Fibroblast of skin of right biceps (primary cell): ENCODE measurements around the gene NECAB3.
A peak's percentile ranks its signal among the peaks of the same experiment; 100 is the strongest.
"Not testable (repeated sequence)": the region's sequence is repeated elsewhere in the genome, so short reads cannot be mapped to it uniquely, and the experiment has no call there.

ENCODE experiments used
- DNase-seq: peaks from one replicate; pipeline ENCODE4 v3.0.0-alpha.2; 2013

NECAB3 gene

DNA sequence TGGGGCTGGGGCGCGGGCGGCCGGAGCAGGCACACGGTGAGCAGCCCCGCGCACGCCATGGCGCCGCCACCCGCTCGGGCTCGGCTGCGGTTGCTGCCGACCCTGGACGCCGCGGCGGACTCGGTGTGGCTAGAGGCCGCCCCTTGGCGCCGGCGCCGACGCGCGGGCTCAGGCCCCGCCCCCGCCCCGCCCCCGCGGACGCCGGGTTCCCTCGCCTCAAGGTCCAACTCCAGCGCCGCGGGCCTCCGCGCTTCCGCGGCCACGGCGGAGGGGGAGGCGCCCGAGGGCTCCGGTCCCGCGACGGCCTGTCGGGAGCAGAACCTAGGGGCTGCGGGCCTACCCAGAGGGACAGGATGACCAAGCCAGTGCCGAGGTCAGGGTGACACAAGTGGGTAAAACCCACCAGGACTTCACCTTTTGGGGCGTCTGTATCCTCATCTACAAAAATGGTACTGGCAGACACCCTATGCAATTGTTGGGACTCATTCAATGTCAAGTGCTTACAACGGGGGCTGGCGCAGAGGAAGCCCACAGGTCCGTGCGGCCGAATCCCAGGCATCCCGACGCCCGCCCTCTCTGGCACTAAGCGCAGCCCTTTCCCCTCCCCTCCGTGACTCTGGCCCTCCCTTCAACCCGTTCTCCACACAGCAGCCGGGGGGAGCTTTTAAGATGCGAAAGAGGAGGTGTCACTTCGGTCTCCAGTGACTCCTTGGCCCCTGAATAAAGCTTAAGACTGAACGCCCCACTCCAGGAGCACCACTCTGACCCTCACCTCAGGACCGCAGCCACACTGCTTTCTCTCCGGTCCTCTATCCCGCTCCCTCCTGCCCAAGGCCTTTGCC is at the start of gene NECAB3:
TSS of gene NECAB3 (minus strand) at position 135 of the 842 bp plus-strand sequence. CDS start at position 59, 76 bp downstream.
- peak; percentile 77 for DNase-seq

DNA sequence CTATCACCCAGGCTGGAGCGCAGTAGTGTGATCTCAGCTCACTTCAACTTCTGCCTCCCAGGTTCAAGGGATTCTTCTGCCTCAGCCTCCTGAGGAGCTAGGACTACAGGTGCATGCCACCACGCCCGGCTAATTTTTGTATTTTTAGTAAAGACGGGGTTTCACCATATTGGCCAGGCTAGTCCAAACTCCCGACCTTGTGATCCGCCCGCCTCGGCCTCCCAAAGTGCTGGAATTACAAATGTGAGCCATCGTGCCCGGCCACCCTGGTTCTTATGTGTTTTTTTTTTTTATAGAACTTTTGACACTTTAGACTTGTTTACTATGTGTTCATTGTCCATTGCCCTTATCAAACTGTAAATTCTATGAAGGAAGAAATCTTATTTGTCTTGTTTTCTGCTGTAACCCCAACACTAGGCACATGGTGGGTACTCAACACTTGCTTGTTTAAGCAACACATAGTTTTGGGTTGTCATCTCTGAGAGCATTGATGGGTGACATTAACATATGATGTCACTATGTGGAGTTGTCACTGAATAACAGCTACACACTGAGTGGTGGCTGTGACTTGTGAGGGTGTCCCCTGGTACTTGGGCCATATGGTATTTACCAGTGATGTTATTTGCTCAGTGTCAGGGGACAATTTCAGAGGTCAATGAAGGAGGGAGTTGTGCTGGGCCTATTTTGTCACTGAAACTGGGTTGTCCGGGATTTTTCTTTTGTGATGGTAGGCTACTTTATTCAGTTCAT is 47.3 kb upstream of the NECAB3 start:
- DNase-seq, result no peak

DNA sequence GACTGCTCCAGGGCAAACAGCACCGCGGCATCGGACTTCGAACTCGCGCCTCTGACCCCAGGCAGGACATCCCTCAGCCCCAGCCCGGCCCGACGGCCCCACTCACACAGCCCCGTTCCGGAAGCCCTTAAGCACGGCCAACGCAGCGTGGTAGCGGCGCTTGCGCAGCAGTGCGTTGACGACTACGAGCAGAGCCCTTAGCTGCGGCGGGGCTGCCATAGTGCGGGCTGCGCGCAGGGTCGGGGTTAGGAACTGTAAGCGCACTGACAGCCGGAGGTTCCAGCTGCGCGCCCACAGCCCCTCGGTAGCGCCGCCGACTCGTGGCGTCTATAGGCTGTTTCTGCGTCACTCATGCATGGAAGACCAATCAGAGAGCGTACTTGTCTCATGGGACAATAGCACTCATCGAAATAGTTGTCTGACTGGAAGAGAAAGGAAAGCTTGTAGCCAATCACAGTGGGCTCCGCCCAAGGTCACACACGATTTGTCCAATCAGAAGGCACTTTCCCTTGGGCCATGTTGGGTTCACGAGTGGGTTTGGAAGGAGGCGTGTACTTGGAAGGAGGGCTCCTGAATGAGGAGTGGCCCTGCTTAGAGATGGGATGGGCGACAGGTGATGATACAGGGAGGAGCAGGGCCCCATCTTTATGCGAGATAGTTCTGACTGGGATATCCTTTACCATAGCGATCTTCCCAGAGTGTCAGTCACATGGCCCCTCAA is 45.9 kb upstream of the NECAB3 start, which contains the start of gene PXMP4:
TSS of gene PXMP4 (minus strand) at position 322 of the 721 bp plus-strand sequence. CDS start at position 219, 103 bp downstream.
- DNase-seq, result peak; percentile 99

DNA sequence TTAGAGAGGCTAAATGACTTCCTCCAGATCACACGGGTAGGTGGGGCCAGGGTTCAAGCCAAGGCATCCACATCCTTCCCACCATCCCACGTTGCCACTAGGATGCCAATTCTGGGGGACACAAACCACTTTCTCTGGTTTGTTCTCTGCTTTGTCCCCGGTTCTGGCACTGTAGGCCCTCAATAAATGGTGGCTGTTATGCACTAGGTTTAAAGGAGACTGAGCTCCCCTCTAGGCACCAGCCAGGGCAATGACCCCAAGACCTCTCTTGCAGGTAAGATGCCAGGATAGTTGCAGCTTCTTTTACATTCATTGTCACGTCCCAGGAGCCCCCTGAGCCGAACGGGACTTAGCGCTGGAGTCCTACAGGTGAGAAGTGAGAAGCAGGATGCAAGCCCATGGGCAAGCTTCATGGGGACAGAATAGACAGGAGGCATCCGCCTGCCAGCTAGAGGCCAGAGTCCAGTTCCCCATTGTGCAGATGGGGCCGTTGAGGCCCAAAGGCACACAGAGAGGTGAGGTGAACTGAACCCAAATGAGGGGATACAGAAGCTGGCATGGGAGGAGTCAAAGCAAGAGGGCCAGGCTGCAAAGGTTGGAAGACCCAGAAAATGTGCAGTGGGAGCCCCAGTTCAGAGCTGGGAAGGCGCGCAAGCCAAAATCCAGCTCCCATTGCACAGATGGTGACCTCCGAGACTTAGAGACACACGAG is 45.2 kb upstream of the NECAB3 start:
- DNase-seq, result peak; percentile 15

- DNase-seq, result no peak
These were observed 42.3 kb upstream of the NECAB3 start for GRCh38 chr20:33716498-33716897.

DNA sequence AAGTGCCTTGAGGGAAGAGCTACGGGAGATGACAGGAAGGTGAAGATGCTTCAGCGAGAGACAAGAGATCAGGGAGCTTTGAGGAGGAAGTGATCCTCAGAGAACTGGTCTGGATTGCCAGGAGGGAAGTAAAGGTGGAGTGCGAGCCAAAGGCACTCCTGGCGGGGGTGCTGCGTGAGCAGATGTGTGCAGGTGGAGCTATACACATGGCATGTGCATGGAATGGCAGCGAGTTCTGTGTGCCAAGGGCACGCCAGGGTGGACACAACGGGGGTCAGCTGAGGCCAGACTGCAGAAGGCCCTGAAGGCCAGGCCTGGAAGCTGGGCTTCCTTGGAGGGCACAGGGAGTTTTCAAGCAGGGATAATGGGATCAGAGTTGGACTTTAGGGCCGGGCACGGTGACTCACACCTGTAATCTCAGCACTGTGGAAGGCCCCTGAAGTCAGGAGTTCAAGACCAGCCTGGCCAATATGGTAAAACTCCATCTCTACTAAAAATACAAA is 39.7 kb upstream of the NECAB3 start:
- DNase-seq, result no peak

GRCh38 chr20:33711446-33711738 is 37.2 kb upstream of the NECAB3 start:
- DNase-seq, result no peak

GRCh38 chr20:33710681-33711445 is 36.6 kb upstream of the NECAB3 start:
- DNase-seq, result no peak

- no peak for DNase-seq
These were observed 35.8 kb upstream of the NECAB3 start for GRCh38 chr20:33709905-33710541.

DNA sequence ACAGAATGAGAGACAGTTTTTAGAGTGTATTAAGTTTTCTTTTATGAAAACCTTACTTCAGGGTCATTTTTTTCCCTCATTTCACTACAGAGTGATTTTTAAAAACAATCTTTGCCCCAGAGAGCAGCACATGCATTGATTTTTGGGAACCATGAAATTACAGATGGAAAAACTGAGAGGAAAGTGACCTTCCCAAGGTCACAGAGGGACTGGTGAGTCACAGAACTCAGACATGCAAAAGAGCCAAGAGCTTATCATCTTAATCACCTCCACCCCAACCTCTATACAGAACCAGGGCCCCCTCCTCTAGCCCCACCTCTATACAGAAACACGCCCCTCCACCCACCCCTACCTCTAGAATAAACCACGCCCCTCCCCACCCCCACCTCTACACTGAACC is 35.2 kb upstream of the NECAB3 start:
- DNase-seq, result no peak

DNA sequence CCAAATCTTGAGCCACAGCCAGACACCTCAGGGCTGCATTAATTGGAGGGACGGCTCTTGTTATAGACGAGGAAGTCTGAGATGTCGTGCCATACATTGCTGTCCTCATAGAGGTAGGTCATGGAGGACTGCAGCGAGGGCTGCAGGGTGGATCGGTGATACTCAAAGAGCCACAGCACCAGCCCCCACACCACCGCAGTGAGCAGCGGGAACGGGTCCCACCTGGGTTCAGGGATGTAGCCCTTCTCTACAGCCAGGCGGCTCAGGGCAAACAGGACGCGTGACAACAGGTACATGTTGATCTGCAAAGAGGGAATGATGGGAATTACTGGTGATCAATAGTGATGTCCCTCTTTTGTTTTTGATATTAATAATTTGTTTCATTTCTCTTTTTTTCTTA is 33.4 kb upstream of the NECAB3 start:
- no peak for DNase-seq

DNA sequence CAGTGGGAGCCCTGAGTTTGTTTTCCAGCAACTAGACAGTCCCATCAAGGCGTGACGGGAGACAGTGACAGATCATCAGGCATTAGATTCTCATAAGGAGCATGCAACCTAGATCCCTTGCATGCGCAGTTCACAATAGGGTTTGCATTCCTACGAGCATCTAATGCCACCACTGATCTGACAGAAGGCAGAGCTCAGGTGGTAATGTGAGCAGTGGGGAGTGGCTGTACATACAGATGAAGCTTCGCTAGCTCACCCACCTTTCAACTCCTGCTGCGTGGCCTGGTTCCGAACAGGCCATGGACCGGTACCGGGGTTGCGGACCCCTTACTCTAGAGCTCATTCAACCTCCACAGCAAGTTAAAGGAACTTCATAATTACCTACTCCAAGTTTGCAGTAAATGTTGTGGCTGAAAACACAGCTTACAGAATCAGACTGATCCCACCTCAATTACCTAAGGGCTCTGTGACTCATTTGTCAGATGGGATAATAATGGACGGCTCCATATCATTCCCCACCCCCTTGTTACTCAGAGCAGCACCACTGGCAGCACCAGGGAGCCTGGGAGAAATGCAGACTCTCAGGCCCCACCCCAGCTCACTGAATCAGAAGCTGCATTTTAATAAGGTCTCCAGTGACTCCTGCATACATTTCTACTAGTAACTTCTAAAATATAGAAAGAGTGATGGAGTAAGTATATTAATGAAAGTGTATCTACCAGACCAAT is 30.1 kb upstream of the NECAB3 start:
- DNase-seq, result no peak

- no peak for DNase-seq
These were observed 29.4 kb upstream of the NECAB3 start for GRCh38 chr20:33703498-33704137.

DNA sequence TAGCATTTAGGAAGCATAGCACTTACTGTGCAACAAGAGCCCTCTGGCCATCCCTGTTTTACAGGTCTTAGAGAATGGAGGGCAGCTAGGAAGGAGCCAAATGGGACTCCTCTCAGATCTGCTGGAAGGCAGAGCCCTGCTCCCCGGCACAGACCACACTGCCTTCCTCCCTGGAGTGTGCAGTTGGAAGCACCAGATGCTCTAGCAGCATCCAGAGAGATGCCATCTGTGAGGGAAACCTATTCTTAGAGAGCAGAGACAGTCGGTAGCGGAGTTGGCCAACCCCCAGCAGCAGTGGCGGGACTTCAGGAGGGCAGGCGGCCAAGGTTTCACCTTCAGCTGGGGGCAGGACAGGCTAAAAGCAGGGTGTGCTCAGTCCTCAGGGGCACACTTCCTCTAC is 28.6 kb upstream of the NECAB3 start:
- DNase-seq, result no peak

DNA sequence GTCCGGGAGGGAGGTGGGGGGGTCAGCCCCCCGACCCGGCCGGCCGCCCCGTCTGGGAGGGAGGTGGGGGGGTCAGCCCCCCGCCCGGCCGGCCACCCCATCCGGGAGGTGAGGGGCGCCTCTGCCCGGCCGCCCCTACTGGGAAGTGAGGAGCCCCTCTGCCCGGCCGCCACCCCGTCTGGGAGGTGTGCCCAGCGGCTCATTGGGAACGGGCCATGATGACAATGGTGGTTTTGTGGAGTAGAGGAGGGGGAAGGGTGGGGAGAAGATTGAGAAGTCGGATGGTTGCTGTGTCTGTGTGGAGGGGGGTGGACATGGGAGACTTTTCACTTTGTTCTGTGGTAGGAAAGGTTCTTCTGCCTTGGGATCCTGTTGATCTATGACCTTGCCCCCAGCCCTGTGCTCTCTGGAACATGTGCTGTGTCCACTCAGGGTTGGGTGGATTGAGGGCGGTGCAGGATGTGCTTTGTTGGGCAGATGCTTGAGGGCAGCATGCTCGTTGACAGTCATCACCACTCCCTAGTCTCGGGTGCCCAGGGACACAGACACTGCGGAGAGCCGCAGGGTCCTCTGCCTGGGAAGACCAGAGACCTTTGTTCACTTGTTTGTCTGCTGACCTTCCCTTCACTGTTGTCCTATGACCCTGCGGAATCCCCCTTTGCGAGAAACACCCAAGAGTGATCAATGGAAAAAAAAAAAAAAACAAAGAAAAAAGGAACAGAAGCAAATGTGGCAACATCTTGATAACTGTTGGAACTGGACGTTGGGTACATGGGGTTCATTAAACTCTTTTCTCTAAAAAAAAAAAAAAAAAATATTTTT is 27.6 kb upstream of the NECAB3 start:
- no peak for DNase-seq

- not testable (repeated sequence) for DNase-seq
These were observed 26.6 kb upstream of the NECAB3 start for GRCh38 chr20:33700696-33701441.

GRCh38 chr20:33698966-33699365 is 24.7 kb upstream of the NECAB3 start:
- DNase-seq, result not testable (repeated sequence)

- peak; percentile 79 for DNase-seq
These were observed 22.9 kb upstream of the NECAB3 start for GRCh38 chr20:33697129-33697528.
